GM18508 (cell line): ENCODE measurements around the gene LCTL.
A peak's percentile ranks its signal among the peaks of the same experiment; 100 is the strongest.

ENCODE experiments used
- ATAC-seq: cut with Tn5 transposase; IDR thresholded peaks from one replicate; pipeline ENCODE4 v1.9.1; 2021; ENCODE audit warnings: moderate number of reproducible peaks; ENCODE audit not compliant: insufficient read depth, unreplicated experiment

LCTL gene

DNA sequence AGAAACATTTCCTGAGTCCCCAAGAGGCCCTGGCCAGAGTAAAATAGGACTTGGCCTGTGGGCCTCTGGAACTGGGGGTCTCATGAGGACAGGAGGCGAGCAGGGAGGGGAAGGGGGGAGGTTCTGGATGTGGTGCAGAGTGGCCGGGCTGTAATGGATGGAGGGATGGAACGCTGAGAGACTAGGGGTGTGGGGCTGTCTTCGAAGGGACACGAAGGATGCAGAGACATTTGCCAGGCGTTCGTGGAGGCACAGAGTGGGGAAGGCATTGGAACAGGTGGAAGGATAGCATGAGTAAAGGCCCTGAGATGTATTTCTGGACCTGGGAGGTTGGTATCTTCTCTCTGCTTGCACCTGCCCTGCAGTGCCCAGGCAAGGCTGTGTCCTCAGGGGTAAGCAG, 2.1 kb upstream of the LCTL start:
- no peak for ATAC-seq

DNA sequence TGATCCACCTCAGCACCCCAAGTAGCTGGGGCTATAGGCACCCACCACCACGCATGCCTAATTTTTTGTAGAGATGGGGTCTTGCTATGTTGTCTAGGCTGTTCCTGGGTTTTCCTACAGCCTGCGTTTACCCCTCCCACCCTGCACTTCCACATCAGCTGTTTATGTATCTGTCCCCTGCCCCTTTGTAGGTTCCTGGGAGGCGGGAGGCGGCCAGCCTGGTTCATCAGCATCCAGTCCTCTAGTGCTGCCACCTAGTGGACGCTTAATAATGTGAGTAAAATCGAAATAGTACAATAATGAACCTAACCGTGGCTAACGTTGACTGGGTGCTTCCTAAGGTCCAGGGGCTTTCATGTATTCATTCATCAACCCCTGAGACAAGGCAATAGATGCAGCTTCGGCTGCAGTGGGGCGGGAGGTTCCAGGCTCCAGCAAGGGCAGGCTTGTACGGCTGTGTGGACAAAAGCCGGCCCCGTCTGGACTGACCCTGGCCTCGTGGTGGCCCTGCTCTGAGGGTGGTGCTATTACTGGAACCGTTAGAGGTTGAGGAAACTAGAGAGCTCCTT, 1.2 kb upstream of the LCTL start:
- ATAC-seq: no peak

DNA sequence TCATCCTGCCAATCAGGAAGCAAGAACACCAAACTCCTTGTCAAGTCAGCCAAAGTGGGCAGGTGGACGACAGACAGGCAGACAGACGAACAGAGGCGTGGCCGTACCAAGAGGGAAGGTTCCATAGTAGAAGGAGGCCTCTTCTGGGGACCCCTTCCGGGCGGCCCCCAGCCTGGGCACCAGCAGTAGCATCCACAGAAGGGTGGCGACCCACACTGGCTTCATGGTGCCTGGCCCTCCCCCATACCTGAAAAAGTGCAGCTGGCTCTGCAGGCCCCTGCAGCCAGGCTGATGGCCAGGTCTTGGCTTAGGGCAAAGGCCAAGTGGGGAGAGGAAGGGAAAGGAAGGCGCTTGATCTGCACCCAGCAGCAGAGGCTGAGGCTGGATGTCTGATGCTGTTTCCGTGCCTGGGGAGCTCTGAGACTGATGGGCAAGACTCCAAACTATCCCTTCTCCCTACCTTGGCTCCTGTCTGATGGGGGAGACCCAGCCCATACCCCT, 607 bp downstream of the LCTL start:
- no peak for ATAC-seq

DNA sequence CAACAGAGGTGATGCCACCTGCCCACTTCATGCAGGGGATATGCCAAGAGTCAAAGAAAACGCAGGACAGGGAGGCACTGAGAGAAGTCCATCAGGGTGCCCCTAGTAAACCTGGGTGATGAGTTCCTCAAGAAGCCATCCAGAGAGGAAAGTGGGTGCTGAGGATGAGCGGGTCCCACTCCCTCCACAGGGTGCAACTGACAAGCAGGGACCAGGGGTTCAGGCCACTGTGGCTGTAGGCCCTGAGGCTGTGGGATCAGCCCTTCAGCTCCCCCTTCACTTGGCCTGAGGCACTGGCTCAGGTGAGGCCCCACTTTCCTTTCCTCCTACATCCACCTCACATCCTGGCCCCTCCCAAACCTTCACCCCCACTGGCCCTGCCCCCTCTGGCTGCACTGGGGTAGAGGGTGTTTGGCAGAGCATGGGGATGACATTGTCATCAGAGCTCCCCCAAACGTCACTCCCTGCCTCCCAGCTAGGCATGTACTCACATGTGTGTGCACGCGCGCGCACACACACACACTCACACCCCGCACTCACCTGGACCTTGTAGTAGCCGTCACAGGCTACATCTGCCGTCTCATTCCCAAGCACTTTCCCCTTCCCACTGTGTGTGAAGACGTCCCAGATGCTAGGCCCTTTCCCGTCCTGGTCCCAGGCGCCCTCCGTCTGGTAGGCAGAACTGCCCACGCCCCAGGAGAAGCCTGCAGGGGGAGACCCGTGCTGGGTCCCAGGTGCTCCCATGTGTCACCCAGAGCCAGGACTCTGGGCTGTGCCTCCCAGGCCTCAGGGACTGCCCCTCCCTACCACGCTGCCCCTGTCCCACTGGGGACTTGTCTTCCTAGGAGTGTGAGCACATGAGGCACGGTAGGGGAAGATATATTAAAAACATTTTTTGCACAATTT, 1.4 kb downstream of the LCTL start:
- ATAC-seq: no peak

DNA sequence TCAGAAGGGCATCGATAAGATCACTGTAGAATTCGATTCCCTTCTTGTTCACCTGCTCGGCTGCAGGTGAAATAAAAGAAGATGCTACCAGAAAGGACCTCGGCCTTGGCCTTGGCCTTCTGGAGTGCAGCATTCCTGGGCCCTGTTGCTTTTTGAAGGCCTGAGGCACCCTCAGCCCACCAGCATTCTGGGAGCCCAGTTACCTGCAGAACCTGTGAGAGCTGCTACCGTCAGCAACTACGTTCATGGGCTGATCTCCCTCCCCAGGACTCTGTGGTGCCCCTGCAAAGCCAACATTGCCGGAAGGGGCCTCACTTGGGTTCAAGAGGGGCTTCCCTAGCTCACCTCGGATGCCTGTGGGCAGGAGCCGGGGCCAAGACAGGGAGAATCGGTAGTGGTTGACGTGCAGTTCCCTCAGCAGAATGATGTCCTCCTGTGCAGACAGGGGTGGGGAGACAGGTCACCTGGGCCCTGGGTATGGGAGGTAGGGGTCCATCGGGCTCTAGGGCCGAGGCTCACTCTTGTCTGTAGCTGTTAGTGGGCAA, 2.2 kb downstream of the LCTL start:
- ATAC-seq: no peak

DNA sequence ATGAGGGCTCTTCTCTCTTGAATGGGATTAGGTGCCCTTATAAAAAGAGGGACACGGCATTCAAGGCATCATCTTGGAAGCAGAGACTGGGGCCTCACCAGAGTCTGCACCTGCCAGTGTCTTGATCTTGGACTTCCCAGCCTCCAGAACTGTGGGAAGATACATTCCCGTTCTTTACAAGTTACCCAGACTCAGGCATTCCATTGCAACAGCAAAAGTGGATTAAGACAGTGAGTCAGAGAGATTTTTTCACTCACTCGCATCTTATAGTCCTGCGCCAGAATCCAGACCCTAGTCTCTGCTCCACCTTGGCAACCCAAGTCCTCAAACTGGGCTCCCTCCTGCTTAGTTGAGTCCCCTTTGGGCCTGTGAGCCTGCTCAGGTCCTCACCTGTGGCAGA, 2.7 kb downstream of the LCTL start:
- no peak for ATAC-seq

DNA sequence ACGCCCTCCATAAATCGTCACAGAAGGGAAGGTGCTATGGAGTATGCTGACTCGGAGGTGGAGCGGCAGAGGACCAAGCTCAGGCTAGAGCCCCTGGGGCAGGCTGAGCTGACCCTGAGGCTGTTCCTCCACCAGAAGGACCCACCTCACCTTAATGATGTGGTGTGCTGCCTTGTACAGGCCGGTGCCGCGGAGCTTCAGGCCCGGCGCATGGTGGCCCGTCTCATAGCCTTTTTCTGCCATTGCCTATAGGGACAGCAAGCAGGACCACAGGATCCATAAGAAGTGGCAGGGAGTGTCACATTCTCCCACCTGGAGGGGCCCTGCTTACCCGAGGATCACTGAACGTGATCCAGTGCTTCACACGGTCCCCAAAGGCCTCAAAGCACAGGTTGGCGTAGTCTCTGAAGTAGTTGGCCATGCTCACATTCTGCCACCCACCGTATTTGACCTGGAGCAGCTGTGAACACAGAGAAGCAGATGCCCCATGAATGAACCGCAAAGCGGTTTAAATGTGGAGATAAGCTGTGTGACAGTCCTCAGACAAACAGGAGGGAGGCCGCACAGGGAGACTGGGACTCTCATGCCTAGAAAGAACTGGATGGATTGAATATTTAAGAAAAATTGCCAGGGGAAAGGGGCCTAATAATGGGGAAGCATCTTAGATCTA, 4.8 kb downstream of the LCTL start:
- ATAC-seq: no peak

DNA sequence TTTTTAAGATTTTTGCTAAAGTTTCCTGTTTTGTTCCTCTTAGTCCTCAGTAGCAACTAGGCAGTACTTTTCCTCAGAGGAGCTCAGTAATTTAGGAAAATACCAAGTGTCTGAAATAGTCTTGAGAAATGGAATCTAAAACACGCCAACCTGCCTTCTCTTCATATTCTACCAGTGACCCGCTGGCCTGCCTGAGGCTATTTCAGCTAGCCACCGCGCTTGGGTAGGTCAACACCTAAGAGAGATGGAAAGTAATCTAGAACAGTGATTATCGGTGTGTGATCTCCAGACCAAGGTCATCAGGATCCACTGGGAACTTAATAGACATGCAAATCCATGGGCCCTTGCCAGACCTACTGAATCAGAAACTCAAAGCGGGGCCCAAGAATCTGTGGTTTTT, 7.5 kb downstream of the LCTL start:
- no peak for ATAC-seq

DNA sequence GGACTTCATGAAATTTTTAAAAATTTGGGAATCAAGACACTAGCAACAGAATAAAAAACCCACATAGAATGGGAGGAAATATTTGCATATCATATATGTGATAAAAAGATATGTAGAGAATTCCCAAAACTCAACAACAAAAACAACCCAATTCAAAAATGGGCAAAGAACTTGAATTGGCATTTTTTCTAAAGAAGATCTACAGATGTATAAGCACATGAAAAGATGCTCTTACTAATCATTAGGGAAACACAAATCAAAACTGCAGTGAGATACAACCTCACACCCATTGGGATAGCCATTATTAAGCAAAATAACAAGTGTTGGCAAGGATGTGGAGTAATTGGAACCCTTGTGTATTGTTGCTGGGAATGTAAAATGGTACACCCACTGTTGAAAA, 10.1 kb downstream of the LCTL start:
- ATAC-seq: no peak

DNA sequence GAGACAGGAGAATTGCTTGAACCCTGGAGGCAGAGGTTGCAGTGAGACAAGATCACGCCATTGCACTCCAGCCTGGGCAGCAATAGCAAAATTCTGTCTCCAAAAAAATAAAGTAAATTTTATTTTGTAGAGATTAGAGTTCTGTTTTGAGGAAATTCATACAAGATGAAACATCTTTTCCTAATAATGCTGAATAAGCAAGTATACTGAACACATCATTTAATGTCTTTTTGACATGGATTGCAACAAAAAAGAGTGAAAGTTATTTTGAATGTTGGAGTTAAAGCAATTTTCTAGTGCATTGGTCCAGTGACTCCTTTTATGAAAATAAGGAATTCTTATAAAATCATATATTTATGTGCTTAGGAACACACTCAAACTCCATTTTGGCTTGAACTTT, 20.5 kb downstream of the LCTL start:
- no peak for ATAC-seq

DNA sequence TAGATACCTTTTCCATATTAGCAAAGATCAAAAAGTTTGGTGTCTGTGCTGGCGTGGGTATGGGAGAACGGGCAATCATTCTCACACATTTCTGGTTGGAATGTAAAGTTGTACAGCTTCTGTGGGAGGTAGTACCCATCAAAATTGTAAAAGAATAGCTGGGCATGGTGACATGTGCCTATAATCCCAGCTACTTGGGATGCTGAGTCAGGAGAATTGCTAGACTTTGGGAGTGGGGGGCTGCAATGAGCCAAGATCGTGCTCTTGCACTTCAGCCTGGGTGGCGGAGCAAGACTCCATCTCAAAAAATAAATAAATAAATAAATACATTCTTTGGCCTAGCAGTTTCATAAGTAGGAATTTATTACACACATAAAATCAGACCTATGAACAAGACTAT, 22.9 kb downstream of the LCTL start:
- no peak for ATAC-seq

DNA sequence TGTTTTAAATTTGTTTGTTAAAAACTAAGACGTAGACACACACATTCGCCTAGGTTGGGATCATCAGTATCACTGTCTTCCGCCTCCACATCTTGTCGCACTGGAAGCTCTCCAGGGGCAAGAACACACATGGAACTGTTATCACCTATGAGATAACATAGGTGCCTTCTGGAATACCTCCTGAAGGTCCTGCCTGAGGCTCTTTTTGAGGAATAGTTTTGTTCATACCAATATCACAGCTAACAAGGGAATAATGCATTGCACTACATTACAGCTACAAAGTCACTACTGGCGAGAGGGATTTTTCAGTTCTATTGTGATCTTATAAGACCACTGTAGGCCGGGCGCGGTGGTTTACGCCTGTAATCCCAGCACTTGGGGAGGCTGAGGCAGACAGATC, 30.7 kb downstream of the LCTL start:
- ATAC-seq: no peak

DNA sequence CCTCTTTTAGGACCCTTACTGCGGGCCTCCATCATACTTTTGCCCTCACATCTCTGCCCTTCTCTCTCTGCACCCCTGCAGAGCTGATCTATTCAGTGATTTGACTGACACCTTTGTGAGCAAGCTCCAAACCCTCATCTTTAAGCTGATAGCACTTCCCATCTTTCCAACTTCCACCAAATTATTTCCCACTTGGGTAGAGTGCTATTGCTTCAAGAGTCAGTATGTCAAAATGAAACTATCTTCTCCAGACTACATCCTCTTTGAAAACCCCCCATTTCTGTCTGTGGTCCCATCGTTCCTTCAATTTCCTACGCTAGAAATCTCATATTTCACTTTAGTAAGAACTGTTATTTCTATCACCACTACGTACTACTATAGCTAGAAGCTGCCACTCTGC, 41.0 kb downstream of the LCTL start:
- ATAC-seq: no peak

DNA sequence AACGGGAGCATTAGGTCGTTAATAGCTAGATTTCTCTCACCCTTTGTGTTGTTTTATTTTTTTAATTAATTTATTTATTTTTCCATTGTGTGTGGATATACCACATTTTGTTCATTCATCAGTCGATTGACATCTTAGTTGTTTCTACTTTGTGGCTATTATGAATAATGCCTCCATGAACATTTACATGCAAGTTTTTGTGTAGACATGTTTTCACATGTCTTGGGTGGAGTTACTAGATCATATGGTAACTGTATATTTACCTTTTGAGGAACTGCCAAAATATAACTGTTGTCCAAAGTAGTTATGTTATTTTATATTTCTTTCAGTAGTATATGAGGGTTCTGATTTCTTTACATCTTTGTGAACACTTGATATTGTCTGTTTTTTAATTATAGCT, 41.9 kb downstream of the LCTL start:
- ATAC-seq: no peak

DNA sequence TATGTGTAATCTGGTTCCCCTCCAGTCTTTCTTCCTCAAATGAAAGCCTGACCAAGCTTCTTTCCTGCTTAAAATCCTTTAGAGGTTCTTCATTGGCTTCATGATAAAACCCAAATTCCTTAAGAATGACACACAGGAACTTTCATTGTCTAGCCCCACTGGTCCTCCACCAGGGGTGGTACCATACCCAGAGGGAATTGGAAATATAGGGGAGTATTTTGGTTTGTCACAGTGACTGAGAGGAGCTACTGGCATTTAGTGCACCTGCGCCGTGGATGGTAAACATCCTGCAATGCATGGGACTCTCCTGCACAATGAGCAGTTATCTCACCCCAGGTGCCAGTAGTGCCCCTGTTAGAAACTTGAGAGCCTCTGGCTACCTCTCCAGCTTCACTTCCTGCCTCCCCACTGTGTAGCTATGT, 49.9 kb downstream of the LCTL start:
- ATAC-seq: no peak

DNA sequence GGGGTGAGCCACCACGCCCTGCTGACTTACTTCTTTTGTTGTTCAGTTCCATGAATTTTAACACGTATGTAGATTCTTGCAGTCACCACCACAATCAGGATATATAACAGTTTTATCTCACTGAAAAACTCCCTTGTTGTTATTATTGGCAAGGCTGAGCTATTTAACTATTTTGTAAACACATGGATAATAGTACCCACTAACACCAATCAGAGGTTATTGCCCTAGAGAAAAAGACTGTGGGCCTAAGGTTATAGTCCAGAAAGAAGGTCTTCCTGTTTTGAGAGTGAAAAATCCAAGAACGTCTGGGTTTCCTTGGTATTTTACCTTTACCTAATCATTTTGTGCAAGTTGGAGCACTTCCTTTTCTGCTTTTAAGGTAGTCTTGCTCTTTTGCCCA, 51.2 kb downstream of the LCTL start:
- no peak for ATAC-seq

DNA sequence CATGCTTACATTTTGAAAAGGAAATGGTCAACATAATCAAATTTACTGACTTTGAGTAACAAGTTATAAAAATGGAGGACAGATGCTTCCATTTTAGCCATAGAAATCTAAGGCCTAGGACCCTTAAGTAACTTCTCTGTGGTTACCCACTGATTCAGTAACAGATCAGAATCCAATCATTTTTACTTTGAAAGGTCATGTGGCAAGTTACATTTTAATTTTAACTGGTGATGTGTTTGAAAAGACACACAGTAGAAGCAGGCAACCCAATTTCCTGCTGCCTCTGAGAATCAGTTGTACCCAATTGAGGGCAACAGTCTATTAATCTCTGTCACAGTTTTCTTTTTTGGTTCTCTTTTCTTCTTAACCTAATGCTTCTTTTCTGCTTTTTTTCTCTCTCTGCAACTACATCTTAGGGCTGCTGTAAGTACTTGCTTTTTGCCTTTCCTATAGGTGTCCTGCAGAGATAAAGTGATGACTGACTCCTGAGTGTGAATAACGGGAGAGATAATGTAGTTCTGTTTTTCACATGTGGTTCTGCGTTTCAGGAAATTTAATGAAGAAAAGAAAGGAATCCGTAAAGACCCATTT, 57.4 kb downstream of the LCTL start:
- ATAC-seq: no peak

DNA sequence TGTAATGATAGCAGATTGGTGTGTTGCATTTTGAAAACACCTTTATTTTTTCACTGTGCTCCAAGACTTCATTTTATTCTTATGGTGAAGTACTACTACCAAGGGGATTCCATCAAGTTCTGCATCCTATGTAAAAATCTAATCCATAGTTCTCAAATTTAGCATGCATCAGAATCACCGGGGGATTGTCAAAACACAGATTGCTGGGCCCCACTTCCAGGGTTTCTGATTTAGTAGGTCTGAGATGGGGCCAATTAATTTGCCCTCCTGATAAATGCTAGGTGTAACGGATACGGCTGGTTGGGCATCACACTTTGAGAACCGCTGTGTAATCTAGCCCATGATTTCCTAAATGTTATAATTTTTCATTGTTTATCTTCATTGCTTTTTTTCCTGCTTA, 60.0 kb downstream of the LCTL start:
- ATAC-seq: no peak

DNA sequence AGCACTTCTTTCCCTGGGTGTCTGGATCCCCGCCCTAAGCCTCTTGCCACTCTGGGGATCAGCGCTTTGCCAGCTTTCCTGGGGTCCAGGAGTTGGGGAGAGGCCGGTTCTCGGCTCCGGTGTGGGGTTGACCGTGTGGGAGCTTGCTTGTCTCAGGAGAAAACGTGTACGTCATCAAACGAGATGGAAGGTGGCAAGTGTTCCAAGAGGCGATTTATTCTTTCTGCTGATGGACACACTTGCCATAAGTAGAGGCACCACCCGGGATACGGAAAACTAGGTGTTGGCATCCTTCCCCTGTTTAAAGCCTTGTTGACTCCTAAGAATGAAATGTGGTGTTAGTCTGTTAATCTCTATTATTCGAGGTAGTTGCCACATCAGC, 60.4 kb downstream of the LCTL start:
- no peak for ATAC-seq

DNA sequence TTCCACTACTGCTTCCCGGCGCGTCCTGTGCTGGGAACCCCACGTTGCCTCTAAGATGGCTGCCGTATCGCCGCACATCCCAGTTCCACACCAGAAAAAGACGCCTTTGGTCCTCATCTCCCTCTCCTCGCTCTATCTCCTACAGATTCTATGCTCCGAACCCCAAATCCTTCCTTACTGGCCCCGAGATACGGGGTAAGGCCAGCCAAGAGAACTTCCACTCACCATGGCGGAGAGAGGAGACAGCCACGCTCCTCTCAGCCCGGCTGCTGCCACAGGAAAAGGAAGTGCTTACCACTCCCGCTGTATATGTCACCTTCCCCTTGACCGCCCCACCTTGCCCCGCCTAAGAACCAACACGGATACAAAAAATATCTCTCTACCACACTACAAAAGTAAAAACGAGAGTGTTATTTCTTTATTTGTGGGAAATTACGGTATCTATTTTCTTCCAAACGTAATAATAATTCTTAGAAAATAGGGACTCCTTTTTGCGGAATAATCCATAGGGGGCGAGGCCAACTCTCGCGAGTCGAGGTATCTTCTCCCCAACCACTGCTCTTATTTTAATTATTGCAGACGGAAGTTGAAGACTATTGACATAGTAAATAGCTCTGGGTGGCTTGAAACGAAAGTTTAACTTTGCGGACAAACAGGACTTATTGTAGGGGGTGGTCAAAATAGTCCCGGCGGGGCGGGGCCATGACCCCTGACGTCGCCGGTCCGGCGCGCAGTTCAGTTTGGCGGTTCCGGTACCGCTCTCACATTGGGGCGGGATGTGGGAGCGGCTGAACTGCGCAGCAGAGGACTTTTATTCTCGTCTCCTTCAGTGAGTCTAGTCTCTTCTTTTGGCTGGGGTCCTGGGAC, 61.0 kb downstream of the LCTL start, which contains the start of the genes RPL4 and ZWILCH:
Gene RPL4, minus strand, starts transcription at position 293 of the 867 bp plus-strand sequence. Its CDS starts 65 bp downstream, at position 228.
Gene ZWILCH, plus strand, starts transcription at position 764 of the 867 bp plus-strand sequence. Its CDS starts 13 bp downstream, at position 777.
- peak; percentile 53 for ATAC-seq
